Psoas muscle (tissue), 8 donors: ENCODE data around the gene SPAG16. TPM values are rescaled to one million over a fixed set of nuclear protein-coding genes. Genes with fewer than 3 reads are reported as not detected.

ENCODE experiments used
- ATAC-seq, 4 donors: fragments of 200-7000 bp; cut with Tn5 transposase; one replicate each; pipeline ENCODE4 v1.9.1; 2020; ENCODE audit warnings: moderate library complexity in 3 of 4, mild to moderate bottlenecking in 2 of 4
- DNase-seq, 2 donors: peaks; one replicate each; pipeline ENCODE4 v3.0.0-alpha.2; 2020
- H3K27ac ChIP-seq: fragments of 200-600 bp; one replicate; pipeline ENCODE4 v1.8.0; 2022
- H3K27me3 ChIP-seq, 3 donors: fragments of 200-600 bp in 1 of 3; one replicate each; pipeline versions ENCODE4 v1.6.1 to v1.8.0; 2013 to 2022; ENCODE audit warnings: low read length in 2 of 3, mild to moderate bottlenecking in 2 of 3, moderate library complexity in 1 of 3; ENCODE audit not compliant: insufficient read depth in 3 of 3
- H3K36me3 ChIP-seq, 2 donors: fragments of 200-600 bp in 1 of 2; one replicate each; pipeline versions ENCODE4 v1.6.1 to v1.8.0; 2013 to 2022; ENCODE audit warnings: low read depth in 1 of 2, mild to moderate bottlenecking in 1 of 2, moderate library complexity in 1 of 2; ENCODE audit not compliant: insufficient read depth in 1 of 2
- H3K4me1 ChIP-seq: fragments of 200-600 bp; one replicate; pipeline ENCODE4 v1.8.0; 2022
- H3K4me3 ChIP-seq: fragments of 200-600 bp; one replicate; pipeline ENCODE4 v1.8.0; 2022; ENCODE audit warnings: mild to moderate bottlenecking
- H3K9me3 ChIP-seq: fragments of 200-600 bp; one replicate; pipeline ENCODE4 v1.8.0; 2022
- CTCF ChIP-seq: fragments of 200-600 bp; IDR thresholded peaks from one replicate; pipeline ENCODE4 v1.8.0; 2022; ENCODE audit warnings: antibody characterized with exemption
- WGBS, 3 donors: extraction: QIAGEN DNeasy Blood & Tissue Kit; methylation state at CpG; one replicate each; pipeline versions ENCODE4 v1.1.6 to v1.1.7; 2013; 5-methylcytosine and 5-hydroxymethylcytosine counted together
- intact Hi-C, 2 donors: fragments of 100-400 bp; cut with DNase I; formaldehyde crosslinking; loops; one replicate each; pipeline versions ENCODE4 v1.11.0 to v1.14.2; 2022
- polyA plus RNA-seq, 3 donors: library from polyadenylated mRNA; stranded (reverse); fragments of 200-250 nt; gene quantifications; one replicate each; pipeline ENCODE4 v1.2.3, GENCODE V29; 2013
- total RNA-seq, 4 donors: library from RNA; stranded (reverse); fragmentation: NEBNext Ultra II Directional in 2 of 4; extraction: Animal tissue kit (Norgen Biotek cat#: 25700) in 2 of 4; gene quantifications; one replicate each; pipeline versions ENCODE4 v1.2.1 to v1.2.4, GENCODE V29; 2021 to 2023
- donor health status: healthy with polysubstance abuse.
- donor health status: DM: no; HTN: no; CAD: no; lungs with moderate emphysema.
- donor health status: Bipolar disorder and iron deficiency.
- donor health status: healthy.
- donor health status: DM: yes; HTN: yes; CAD: no.
- donor health status: DM: no; HTN: no; CAD: no.
- donor health status: DM: no; HTN: no; CAD: no.
- donor health status: DM: yes; HTN: yes; CAD: no.

The SPAG16 gene
- total and polyA plus RNA-seq, 7 donors, result 1.6 to 8.7 (median 4.3) TPM

- DNase-seq (no peak), ATAC-seq (no peak)
- H3K4me1 ChIP-seq, result no peaks in the 10 kb centered on the region
- no peaks in the 10 kb centered on the region for H3K27me3 ChIP-seq
- 69 to 85% (median 72%) methylated on average over 1 of the region's 1 CpG for WGBS, 3 donors
- TF ChIP-seq CTCF, result no peak
- H3K36me3 ChIP-seq, result no peaks in the 10 kb centered on the region
- H3K27ac ChIP-seq, result no peak overlapping the region
- no peak overlapping the region for H3K4me3 ChIP-seq
- intact Hi-C loops, result no loop called here
- H3K9me3 ChIP-seq, result no peaks in the 10 kb centered on the region
Measured at GRCh38 chr2:214193943-214194342, 909.7 kb downstream of the SPAG16 start.

- Histone ChIP-seq H3K27me3 (no peaks in the 10 kb centered on the region), H3K4me3 (no peak overlapping the region), H3K27ac (no peak overlapping the region), H3K36me3 (no peaks in the 10 kb centered on the region), H3K9me3 (no peaks in the 10 kb centered on the region), H3K4me1 (no peaks in the 10 kb centered on the region)
- ATAC-seq (no peak), DNase-seq (no peak)
- no peak for TF ChIP-seq CTCF
- 66 to 91% (median 77%) methylated on average over 2 of the region's 2 CpGs for WGBS, 3 donors
- intact Hi-C loops, result no loop called here
Measured at GRCh38 chr2:214196260-214196659, 912.0 kb downstream of the SPAG16 start.

- H3K4me3 ChIP-seq, result no peak overlapping the region
- no peak for ATAC-seq
- H3K36me3 ChIP-seq, result no peaks in the 10 kb centered on the region
- H3K27me3 ChIP-seq, result no peaks in the 10 kb centered on the region
- H3K27ac ChIP-seq, result no peak overlapping the region
- WGBS, 3 donors, result 38 to 65% (median 50%) methylated on average over 2 of the region's 2 CpGs
- no peaks in the 10 kb centered on the region for H3K9me3 ChIP-seq
- intact Hi-C loops, result no loop called here
- DNase-seq, result no peak
- no peak for TF ChIP-seq CTCF
- H3K4me1 ChIP-seq, result no peaks in the 10 kb centered on the region
Measured at GRCh38 chr2:214201892-214202291, 917.6 kb downstream of the SPAG16 start.

GRCh38 chr2:214203214-214203613 lies 919.0 kb downstream of the SPAG16 start:
- no peak for DNase-seq
- intact Hi-C loops, result no loop called here
- WGBS, 3 donors, result 18 to 32% (median 30%) methylated on average over 3 of the region's 3 CpGs

More at GRCh38 chr2:214203214-214203613, 919.0 kb downstream of the SPAG16 start:
- no peak for TF ChIP-seq CTCF
- ATAC-seq, result no peak
- Histone ChIP-seq H3K9me3 (no peaks in the 10 kb centered on the region), H3K27ac (no peak overlapping the region), H3K4me1 (no peaks in the 10 kb centered on the region), H3K36me3 (no peaks in the 10 kb centered on the region), H3K4me3 (no peak overlapping the region), H3K27me3 (no peaks in the 10 kb centered on the region)
